SK-N-SH (cell line): ENCODE data around the gene PKN2. TPM values are rescaled to one million over a fixed set of nuclear protein-coding genes. Genes with fewer than 3 reads are reported as not detected.

Experiments
- CTCF ChIA-PET: fragments of 300-600, 350-600 bp; formaldehyde crosslinking; extraction: SDS; loops from one replicate; lab custom pipeline; 2021; lab: Yijun Ruan, JAX
- POLR2A ChIA-PET: fragments of 350-600 bp; sonication (Branson Sonifier 250); formaldehyde crosslinking; extraction: SDS; loops from one replicate; lab custom pipeline; 2020; ENCODE audit warnings: antibody characterized with exemption, inconsistent platforms; lab: Yijun Ruan, JAX
- DNase-seq: peaks from one replicate; pipeline ENCODE4 v3.0.0; 2012
- H2AFZ ChIP-seq: fragments of 200-600 bp; sonication (generic); 2 replicates; pipeline ENCODE4 v1.8.1; 2016; ENCODE audit warnings: antibody characterized with exemption, mild to moderate bottlenecking, low read depth
- H3F3A ChIP-seq: fragments of 200-600 bp; sonication (generic); replicated peaks from 2 replicates; pipeline ENCODE3; 2016; ENCODE audit warnings: antibody characterized with exemption, mild to moderate bottlenecking; ENCODE audit not compliant: insufficient read depth
- H3K27ac ChIP-seq, 2 experiments: fragments of 200-500 bp in 1 of 2; fragments of 200-600 bp in 1 of 2; sonication (Bioruptor generic) in 1 of 2; sonication (generic), shearing (Covaris generic) in 1 of 2; 2 replicates each; pipeline versions ENCODE4 v1.5.1 to v1.6.1; 2014 to 2016; ENCODE audit warnings: low read depth in 2 of 2, inconsistent platforms in 1 of 2, low read length in 1 of 2, mild to moderate bottlenecking in 1 of 2, mixed read lengths in 1 of 2
- H3K27me3 ChIP-seq: fragments of 200-600 bp; sonication (generic), shearing (Covaris generic); 2 replicates; pipeline ENCODE4 v1.6.1; 2016; ENCODE audit warnings: mixed run types; ENCODE audit not compliant: insufficient read depth
- H3K36me3 ChIP-seq, 2 experiments: fragments of 200-500 bp in 1 of 2; fragments of 200-600 bp in 1 of 2; sonication (Bioruptor generic) in 1 of 2; sonication (generic) in 1 of 2; replicated peaks in 1 of 2; 2 replicates each; pipeline versions ENCODE3 to v1.5.1; 2014 to 2016; ENCODE audit warnings: low read length in 1 of 2, mild to moderate bottlenecking in 1 of 2; ENCODE audit not compliant: insufficient read depth in 2 of 2, control insufficient read depth in 1 of 2
- H3K4me1 ChIP-seq, 2 experiments: fragments of 200-500 bp in 1 of 2; fragments of 200-600 bp in 1 of 2; sonication (Bioruptor generic) in 1 of 2; sonication (generic), shearing (Covaris generic) in 1 of 2; 2 replicates each; pipeline versions ENCODE4 v1.5.1 to v1.6.1; 2014 to 2016; ENCODE audit warnings: low read depth in 1 of 2, low read length in 1 of 2, mixed run types in 1 of 2; ENCODE audit not compliant: insufficient read depth in 2 of 2, control insufficient read depth in 1 of 2
- H3K4me2 ChIP-seq: fragments of 200-600 bp; sonication (generic), shearing (Covaris generic); 2 replicates; pipeline ENCODE4 v1.6.1; 2017; ENCODE audit warnings: mixed run types
- H3K4me3 ChIP-seq, 2 experiments: fragments of 200-500 bp in 1 of 2; fragments of 200-600 bp in 1 of 2; sonication (Bioruptor generic) in 1 of 2; sonication (generic), shearing (Covaris generic) in 1 of 2; 2 replicates each; pipeline versions ENCODE4 v1.5.1 to v1.8.1; 2014 to 2016; ENCODE audit warnings: low read depth in 2 of 2, inconsistent platforms in 1 of 2, low read length in 1 of 2, mild to moderate bottlenecking in 1 of 2, mixed read lengths in 1 of 2, moderate library complexity in 1 of 2
- H3K79me2 ChIP-seq: fragments of 200-600 bp; sonication (generic); 2 replicates; pipeline ENCODE4 v1.8.1; 2017; ENCODE audit warnings: mild to moderate bottlenecking; ENCODE audit not compliant: insufficient read depth
- H3K9ac ChIP-seq: fragments of 200-600 bp; sonication (generic); 2 replicates; pipeline ENCODE4 v1.6.1; 2017; ENCODE audit warnings: mixed run types
- H3K9me2 ChIP-seq: fragments of 200-600 bp; sonication (generic); 2 replicates; pipeline ENCODE4 v1.6.1; 2017; ENCODE audit warnings: mixed run types
- H3K9me3 ChIP-seq: fragments of 200-600 bp; sonication (generic); 2 replicates; pipeline ENCODE4 v1.6.1; 2017; ENCODE audit warnings: mixed run types, mild to moderate bottlenecking, moderate library complexity
- H4K20me1 ChIP-seq: fragments of 200-600 bp; sonication (generic); 2 replicates; pipeline ENCODE4 v1.6.1; 2017; ENCODE audit warnings: mild to moderate bottlenecking, mixed run types; ENCODE audit not compliant: insufficient read depth
- CHD2 ChIP-seq: fragments of 150-350 bp; IDR thresholded peaks from 2 replicates; pipeline ENCODE4 v1.6.1; 2018; ENCODE audit warnings: low read length; ENCODE audit not compliant: partially characterized antibody
- ELF1 ChIP-seq: IDR thresholded peaks from 2 replicates; pipeline ENCODE4 v1.4.0; 2012
- EZH2phosphoT487 ChIP-seq: fragments of 200-600 bp; sonication (generic); IDR thresholded peaks from 2 replicates; pipeline ENCODE4 v1.6.1; 2017; ENCODE audit warnings: low read depth, mixed run types, mild to moderate bottlenecking, antibody characterized with exemption, moderate library complexity, borderline replicate concordance
- FOXJ3 ChIP-seq: sonication (generic); formaldehyde crosslinking; IDR thresholded peaks from 2 replicates; pipeline ENCODE4 v1.5.1; 2020; ENCODE audit warnings: mild to moderate bottlenecking, missing genetic modification reagents
- FOXM1 ChIP-seq: IDR thresholded peaks from 2 replicates; pipeline ENCODE4 v1.4.0; 2012; ENCODE audit warnings: low read depth, mild to moderate bottlenecking
- GATA2 ChIP-seq: sonication (generic); formaldehyde crosslinking; IDR thresholded peaks from 2 replicates; pipeline ENCODE4 v1.5.0; 2020; ENCODE audit warnings: mild to moderate bottlenecking, missing genetic modification reagents
- JUND ChIP-seq: IDR thresholded peaks from 2 replicates; pipeline ENCODE4 v1.4.0; 2012
- MAX ChIP-seq: IDR thresholded peaks from 2 replicates; pipeline ENCODE4 v1.4.0; 2012; ENCODE audit warnings: low read depth
- MEF2A ChIP-seq: IDR thresholded peaks from 2 replicates; pipeline ENCODE4 v1.4.0; 2012; ENCODE audit warnings: low read depth, borderline replicate concordance
- NFIC ChIP-seq: IDR thresholded peaks from 2 replicates; pipeline ENCODE4 v1.4.0; 2012; ENCODE audit warnings: borderline replicate concordance
- RCOR1 ChIP-seq: fragments of 150-350 bp; IDR thresholded peaks from 2 replicates; pipeline ENCODE4 v1.6.1; 2017; ENCODE audit warnings: antibody characterized with exemption, low read length
- RFX5 ChIP-seq: IDR thresholded peaks from 2 replicates; pipeline ENCODE4 v1.6.1; 2012; ENCODE audit warnings: mild to moderate bottlenecking, improper control_type of control experiment, low read length
- RXRA ChIP-seq: IDR thresholded peaks from 2 replicates; pipeline ENCODE4 v1.4.0; 2012; ENCODE audit warnings: low read depth, mild to moderate bottlenecking, borderline replicate concordance
- SIN3A ChIP-seq: IDR thresholded peaks from 2 replicates; pipeline ENCODE4 v1.6.1; 2012; ENCODE audit warnings: low read depth, mild to moderate bottlenecking, low read length, moderate library complexity, borderline replicate concordance
- SMC3 ChIP-seq: IDR thresholded peaks from 2 replicates; pipeline ENCODE4 v1.6.1; 2012; ENCODE audit warnings: low read depth, low read length, improper control_type of control experiment
- TCF12 ChIP-seq: IDR thresholded peaks from 2 replicates; pipeline ENCODE4 v1.4.0; 2012
- USF2 ChIP-seq: fragments of 150-350 bp; IDR thresholded peaks from 2 replicates; pipeline ENCODE4 v1.6.1; 2017; ENCODE audit warnings: antibody characterized with exemption, low read length, low read depth, borderline replicate concordance
- YY1 ChIP-seq: IDR thresholded peaks from 2 replicates; pipeline ENCODE4 v1.4.0; 2012; ENCODE audit warnings: low read depth, mild to moderate bottlenecking
- WGBS: methylation state at CpG from one replicate; pipeline ENCODE4 v1.1.6; 2017; ENCODE audit warnings: low lambda C conversion rate; 5-methylcytosine and 5-hydroxymethylcytosine counted together
- polyA plus RNA-seq, 3 experiments: library from polyadenylated mRNA; depleted of rRNA; stranded (reverse); fragments of >200 nt; gene quantifications; 2 replicates each; pipeline ENCODE4 v1.2.3, GENCODE V29; 2012
- TF ChIP-seq, protein P1 (sequence below): IDR thresholded peaks from 2 replicates; pipeline ENCODE4; 2012
- TF ChIP-seq, protein P2 (sequence below): fragments of 200-600 bp; sonication (generic); IDR thresholded peaks from 2 replicates; pipeline ENCODE4 v1.6.1; 2017; ENCODE audit warnings: antibody characterized with exemption, mild to moderate bottlenecking, moderate library complexity
- TF ChIP-seq, protein P3 (sequence below): IDR thresholded peaks from 2 replicates; pipeline ENCODE4 v1.4.0; 2012; ENCODE audit warnings: low read depth, borderline replicate concordance

Gene PKN2
- polyA plus RNA-seq, 1 of the 3 experiments (the other 2 are of a cell fraction) = 6.8 TPM

- TF ChIP-seq SIN3A = no peak
These were observed 7.5 kb downstream of the PKN2 start (continued) for GRCh38 chr1:88691540-88691939.

- Histone ChIP-seq H3K27me3 (no peaks in the 10 kb centered on the region), H3K36me3 (peaks cover 2 to 20% of the 10 kb centered on the region in 2 experiments), H3K27ac (no peak overlapping the region), H3K79me2 (peaks cover 97% of the 10 kb centered on the region), H3K9me3 (no peaks in the 10 kb centered on the region), H3K4me2 (no peak overlapping the region), H3F3A (peaks cover 4% of the 10 kb centered on the region), H3K9ac (no peak overlapping the region), H2AFZ (no peak overlapping the region), H3K4me3 (no peak overlapping the region), H3K9me2 (no peaks in the 10 kb centered on the region), H4K20me1 (peaks cover 13% of the 10 kb centered on the region), H3K4me1 (peaks cover 0 to 15% of the 10 kb centered on the region in 2 experiments; a peak in 2 of 4 replicates)
- 62% methylated on average over 3 of the region's 3 CpGs for WGBS
- ChIA-PET CTCF (interaction anchor here (1.1 to 1.7 kb wide), 2 partner anchors 8 to 11 kb away, joined by 6 read pairs; no protein-coding TSS in a partner anchor), POLR2A (no interaction called here)
- no peak for DNase-seq
- TF ChIP-seq MAX (no peak), FOXM1 (no peak), EZH2phosphoT487 (no peak)
- TF ChIP-seq, protein P1, sequence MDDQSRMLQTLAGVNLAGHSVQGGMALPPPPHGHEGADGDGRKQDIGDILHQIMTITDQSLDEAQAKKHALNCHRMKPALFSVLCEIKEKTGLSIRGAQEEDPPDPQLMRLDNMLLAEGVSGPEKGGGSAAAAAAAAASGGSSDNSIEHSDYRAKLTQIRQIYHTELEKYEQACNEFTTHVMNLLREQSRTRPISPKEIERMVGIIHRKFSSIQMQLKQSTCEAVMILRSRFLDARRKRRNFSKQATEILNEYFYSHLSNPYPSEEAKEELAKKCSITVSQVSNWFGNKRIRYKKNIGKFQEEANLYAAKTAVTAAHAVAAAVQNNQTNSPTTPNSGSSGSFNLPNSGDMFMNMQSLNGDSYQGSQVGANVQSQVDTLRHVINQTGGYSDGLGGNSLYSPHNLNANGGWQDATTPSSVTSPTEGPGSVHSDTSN = no peak
These were observed 11.7 kb downstream of the PKN2 start for GRCh38 chr1:88695781-88696180.

- 0 out of 2 replicates have a peak overlapping the region, but pooled peaks have one; percentile 18 for H3K4me2 ChIP-seq
These were observed 13.4 kb downstream of the PKN2 start for GRCh38 chr1:88697503-88697902.

More at GRCh38 chr1:88697503-88697902, 13.4 kb downstream of the PKN2 start:
- no peak for TF ChIP-seq TCF12
- no peak for TF ChIP-seq RXRA
- TF ChIP-seq FOXJ3 (CRISPR knock-in tag) = no peak
- TF ChIP-seq RCOR1 = no peak
- no peak for TF ChIP-seq SMC3
- TF ChIP-seq, protein P2, sequence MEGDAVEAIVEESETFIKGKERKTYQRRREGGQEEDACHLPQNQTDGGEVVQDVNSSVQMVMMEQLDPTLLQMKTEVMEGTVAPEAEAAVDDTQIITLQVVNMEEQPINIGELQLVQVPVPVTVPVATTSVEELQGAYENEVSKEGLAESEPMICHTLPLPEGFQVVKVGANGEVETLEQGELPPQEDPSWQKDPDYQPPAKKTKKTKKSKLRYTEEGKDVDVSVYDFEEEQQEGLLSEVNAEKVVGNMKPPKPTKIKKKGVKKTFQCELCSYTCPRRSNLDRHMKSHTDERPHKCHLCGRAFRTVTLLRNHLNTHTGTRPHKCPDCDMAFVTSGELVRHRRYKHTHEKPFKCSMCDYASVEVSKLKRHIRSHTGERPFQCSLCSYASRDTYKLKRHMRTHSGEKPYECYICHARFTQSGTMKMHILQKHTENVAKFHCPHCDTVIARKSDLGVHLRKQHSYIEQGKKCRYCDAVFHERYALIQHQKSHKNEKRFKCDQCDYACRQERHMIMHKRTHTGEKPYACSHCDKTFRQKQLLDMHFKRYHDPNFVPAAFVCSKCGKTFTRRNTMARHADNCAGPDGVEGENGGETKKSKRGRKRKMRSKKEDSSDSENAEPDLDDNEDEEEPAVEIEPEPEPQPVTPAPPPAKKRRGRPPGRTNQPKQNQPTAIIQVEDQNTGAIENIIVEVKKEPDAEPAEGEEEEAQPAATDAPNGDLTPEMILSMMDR = no peak
- TF ChIP-seq, protein P1 = no peak
- TF ChIP-seq GATA2 (CRISPR knock-in tag) = no peak
- no peak for TF ChIP-seq NFIC
- no peak for TF ChIP-seq YY1
- TF ChIP-seq, protein P3, sequence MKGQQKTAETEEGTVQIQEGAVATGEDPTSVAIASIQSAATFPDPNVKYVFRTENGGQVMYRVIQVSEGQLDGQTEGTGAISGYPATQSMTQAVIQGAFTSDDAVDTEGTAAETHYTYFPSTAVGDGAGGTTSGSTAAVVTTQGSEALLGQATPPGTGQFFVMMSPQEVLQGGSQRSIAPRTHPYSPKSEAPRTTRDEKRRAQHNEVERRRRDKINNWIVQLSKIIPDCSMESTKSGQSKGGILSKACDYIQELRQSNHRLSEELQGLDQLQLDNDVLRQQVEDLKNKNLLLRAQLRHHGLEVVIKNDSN = no peak
- no peak for TF ChIP-seq MEF2A
- no peak for TF ChIP-seq CHD2
- no peak for TF ChIP-seq JUND
- TF ChIP-seq ELF1 = no peak
- no peak for TF ChIP-seq RFX5
- TF ChIP-seq USF2 = no peak
- TF ChIP-seq, all 33 proteins: peak for 0
- H3K27ac ChIP-seq = no peak overlapping the region
- H3F3A ChIP-seq = peaks cover 4% of the 10 kb centered on the region
- peaks cover 98% of the 10 kb centered on the region for H3K79me2 ChIP-seq
- CTCF ChIA-PET = interaction anchor here (1.7 kb wide), 1 partner anchor 10 kb away, joined by 6 read pairs; no protein-coding TSS in a partner anchor
- H2AFZ ChIP-seq = no peak overlapping the region
- no peak overlapping the region for H3K4me3 ChIP-seq
- no peaks in the 10 kb centered on the region for H3K9me2 ChIP-seq
- no peak overlapping the region for H3K9ac ChIP-seq
- no peaks in the 10 kb centered on the region for H3K27me3 ChIP-seq
- peaks cover 2 to 15% of the 10 kb centered on the region in 2 experiments for H3K36me3 ChIP-seq
- POLR2A ChIA-PET = interaction anchor here (0.6 kb wide), 1 partner anchor 195 kb away, joined by 3 read pairs; no protein-coding TSS in a partner anchor
- H4K20me1 ChIP-seq = peaks cover 21% of the 10 kb centered on the region
- no peaks in the 10 kb centered on the region for H3K9me3 ChIP-seq
- peaks cover 0 to 15% of the 10 kb centered on the region in 2 experiments; a peak in 2 of 4 replicates for H3K4me1 ChIP-seq
- DNase-seq = no peak
